Coronary artery (tissue), 2 donors: Measurements from ENCODE around the gene LRRC37A3.
"Not testable (repeated sequence)": the region's sequence is repeated elsewhere in the genome, so short reads cannot be mapped to it uniquely, and the experiment has no call there.

Source experiments
- DNase-seq: peaks from one replicate; pipeline ENCODE4 v3.0.0-alpha.2; 2017; ENCODE audit warnings: low spot score
- H3K27ac ChIP-seq, 2 donors: fragments of 200-600 bp; sonication (generic); one replicate each; pipeline ENCODE4 v1.5.1; 2016 to 2019
- H3K4me3 ChIP-seq: fragments of 200-600 bp; sonication (generic); 2 replicates; pipeline ENCODE4 v1.5.1; 2016; ENCODE audit warnings: mild to moderate bottlenecking, moderate library complexity
- CTCF ChIP-seq: fragments of 200-600 bp; sonication (generic); IDR thresholded peaks from one replicate; pipeline ENCODE4 v1.5.1; 2019; ENCODE audit warnings: antibody characterized with exemption

LRRC37A3 gene

GRCh38 chr17:64947152-64947551, 27.9 kb upstream of the LRRC37A3 start:
- Histone ChIP-seq H3K27ac (no peak overlapping the region), H3K4me3 (no peak overlapping the region)
- no peak for TF ChIP-seq CTCF
- DNase-seq: no peak

- no peak for DNase-seq
- TF ChIP-seq CTCF: no peak
- Histone ChIP-seq H3K4me3 (no peak overlapping the region), H3K27ac (no peak overlapping the region)
These were observed 22.5 kb upstream of the LRRC37A3 start for GRCh38 chr17:64941761-64942160.

- H3K4me3 ChIP-seq: no peak overlapping the region
- DNase-seq: no peak
- no peak for TF ChIP-seq CTCF
- H3K27ac ChIP-seq: no peak overlapping the region
These were observed 21.8 kb upstream of the LRRC37A3 start for GRCh38 chr17:64941045-64941444.

GRCh38 chr17:64940055-64940454, 20.8 kb upstream of the LRRC37A3 start:
- Histone ChIP-seq H3K27ac (no peak overlapping the region), H3K4me3 (no peak overlapping the region)
- TF ChIP-seq CTCF: no peak
- DNase-seq: no peak

GRCh38 chr17:64938925-64939474, 19.7 kb upstream of the LRRC37A3 start:
- TF ChIP-seq CTCF: no peak
- Histone ChIP-seq H3K4me3 (no peak overlapping the region), H3K27ac (no peak overlapping the region)
- DNase-seq: no peak

- TF ChIP-seq CTCF: no peak
- H3K27ac ChIP-seq: no peak overlapping the region
- no peak overlapping the region for H3K4me3 ChIP-seq
- DNase-seq: no peak
These were observed 19.0 kb upstream of the LRRC37A3 start for GRCh38 chr17:64938290-64938689.

GRCh38 chr17:64936117-64936516, 16.8 kb upstream of the LRRC37A3 start:
- no peak for DNase-seq
- TF ChIP-seq CTCF: no peak

GRCh38 chr17:64934284-64934778, 15.1 kb upstream of the LRRC37A3 start:
- not testable (repeated sequence) for H3K27ac ChIP-seq, H3K4me3 ChIP-seq, DNase-seq

More at GRCh38 chr17:64936117-64936516, 16.8 kb upstream of the LRRC37A3 start:
- Histone ChIP-seq H3K27ac (no peak overlapping the region), H3K4me3 (no peak overlapping the region)

- not testable (repeated sequence) for DNase-seq, H3K27ac ChIP-seq, H3K4me3 ChIP-seq
These were observed 13.6 kb upstream of the LRRC37A3 start for GRCh38 chr17:64932850-64933249.

- DNase-seq, H3K4me3 ChIP-seq, H3K27ac ChIP-seq: not testable (repeated sequence)
These were observed 11.1 kb upstream of the LRRC37A3 start for GRCh38 chr17:64930374-64930773.
